IMR-90 (cell line): Measurements from ENCODE around the gene DNAI2. TPM values are rescaled to one million over a fixed set of nuclear protein-coding genes. Genes with fewer than 3 reads are reported as not detected.

Experiments used
- ATAC-seq: fragments of 200-7000 bp; cut with Tn5 transposase; 2 replicates; pipeline ENCODE4 v1.9.1; 2020; ENCODE audit warnings: low read depth, mild to moderate bottlenecking, moderate library complexity
- BruUV-seq: library from RNA; stranded (reverse); fragments of 400-500 nt; replicated peaks from 2 replicates; lab custom pipeline; 2021; lab: Mats Ljungman, UMichigan
- CTCF ChIA-PET: fragments of 300-600 bp; formaldehyde crosslinking; extraction: SDS; loops from one replicate; lab custom pipeline; 2021; ENCODE audit warnings: antibody characterized with exemption; lab: Yijun Ruan, JAX
- POLR2A ChIA-PET: fragments of 300-600 bp; sonication (Branson Sonifier 250); formaldehyde crosslinking; loops from one replicate; lab custom pipeline; 2022; ENCODE audit warnings: antibody characterized with exemption; ENCODE audit not compliant: unreplicated experiment; lab: Charles Lee
- DNase-seq: peaks from one replicate; pipeline ENCODE4 v3.0.0; 2013
- H2AFZ ChIP-seq: replicated peaks from 2 replicates; pipeline ENCODE3; 2013; ENCODE audit warnings: low read length, mild to moderate bottlenecking; ENCODE audit not compliant: poor library complexity
- H2AK5ac ChIP-seq: 2 replicates; pipeline ENCODE4 v1.6.1; 2013; ENCODE audit warnings: low read depth, low read length, inconsistent platforms
- H2AK9ac ChIP-seq: replicated peaks from 2 replicates; pipeline ENCODE3; 2013; ENCODE audit warnings: mild to moderate bottlenecking, low read depth, low read length, moderate library complexity; ENCODE audit not compliant: poor library complexity
- H2BK120ac ChIP-seq: 2 replicates; pipeline ENCODE4 v1.6.1; 2013; ENCODE audit warnings: low read depth, low read length, inconsistent platforms
- H2BK15ac ChIP-seq: 3 replicates; pipeline ENCODE4 v1.6.1; 2013; ENCODE audit warnings: low read depth, low read length, inconsistent platforms
- H2BK20ac ChIP-seq: 2 replicates; pipeline ENCODE4 v1.6.1; 2013; ENCODE audit warnings: low read depth, mild to moderate bottlenecking, inconsistent platforms, low read length, moderate library complexity
- H2BK5ac ChIP-seq: 2 replicates; pipeline ENCODE4 v1.6.1; 2013; ENCODE audit warnings: mild to moderate bottlenecking, low read depth, low read length, inconsistent platforms; ENCODE audit not compliant: poor library complexity, severe bottlenecking
- H3K14ac ChIP-seq: replicated peaks from 2 replicates; pipeline ENCODE4 v1.6.1; 2013; ENCODE audit warnings: low read depth, low read length, inconsistent platforms
- H3K18ac ChIP-seq: 2 replicates; pipeline ENCODE4 v1.6.1; 2013; ENCODE audit warnings: low read depth, low read length, control low read depth
- H3K23ac ChIP-seq: 2 replicates; pipeline ENCODE4 v1.6.1; 2013; ENCODE audit warnings: low read depth, low read length, inconsistent platforms
- H3K27ac ChIP-seq: 2 replicates; pipeline ENCODE4 v1.5.1; 2013; ENCODE audit warnings: mild to moderate bottlenecking, control low read depth, low read length; ENCODE audit not compliant: insufficient read depth
- H3K27me3 ChIP-seq: 2 replicates; pipeline ENCODE4 v1.6.1; 2013; ENCODE audit warnings: low read length; ENCODE audit not compliant: control insufficient read depth, insufficient read depth
- H3K36me3 ChIP-seq: 2 replicates; pipeline ENCODE4 v1.6.1; 2013; ENCODE audit warnings: low read length, mixed read lengths; ENCODE audit not compliant: control insufficient read depth, insufficient read depth
- H3K4ac ChIP-seq: 2 replicates; pipeline ENCODE4 v1.6.1; 2013; ENCODE audit warnings: low read depth, low read length, inconsistent platforms
- H3K4me1 ChIP-seq: 2 replicates; pipeline ENCODE4 v1.6.1; 2013; ENCODE audit warnings: low read length, mixed read lengths; ENCODE audit not compliant: control insufficient read depth, insufficient read depth
- H3K4me2 ChIP-seq: 2 replicates; pipeline ENCODE4 v1.6.1; 2013; ENCODE audit warnings: low read depth, mild to moderate bottlenecking, control low read depth, low read length, moderate library complexity
- H3K4me3 ChIP-seq: 2 replicates; pipeline ENCODE4 v1.5.1; 2013; ENCODE audit warnings: low read depth, mild to moderate bottlenecking, control low read depth, low read length, moderate library complexity; ENCODE audit not compliant: insufficient read depth
- H3K56ac ChIP-seq: 2 replicates; pipeline ENCODE4 v1.6.1; 2013; ENCODE audit warnings: low read length, inconsistent platforms; ENCODE audit not compliant: insufficient read depth; ENCODE audit errors: extremely low read depth
- H3K79me1 ChIP-seq, 2 experiments: 2 replicates each; pipeline ENCODE4 v1.6.1; 2013; ENCODE audit warnings: low read length in 2 of 2, inconsistent platforms in 1 of 2, low read depth in 1 of 2
- H3K9ac ChIP-seq: 2 replicates; pipeline ENCODE4 v1.6.1; 2013; ENCODE audit warnings: low read depth, low read length, control low read depth
- H3K9me1 ChIP-seq: 2 replicates; pipeline ENCODE4 v1.6.1; 2013; ENCODE audit warnings: low read length, inconsistent platforms; ENCODE audit not compliant: insufficient read depth
- H3K9me3 ChIP-seq: 2 replicates; pipeline ENCODE4 v1.6.1; 2013; ENCODE audit warnings: low read length; ENCODE audit not compliant: control insufficient read depth, insufficient read depth
- H4K20me1 ChIP-seq: 2 replicates; pipeline ENCODE4 v1.6.1; 2013; ENCODE audit warnings: low read length, inconsistent platforms; ENCODE audit not compliant: insufficient read depth
- H4K5ac ChIP-seq: 2 replicates; pipeline ENCODE4 v1.6.1; 2013; ENCODE audit warnings: mild to moderate bottlenecking, low read depth, low read length, control low read depth
- H4K8ac ChIP-seq, 2 experiments: 2 replicates each; pipeline ENCODE4 v1.6.1; 2013; ENCODE audit warnings: low read depth in 2 of 2, low read length in 2 of 2, control low read depth in 1 of 2, inconsistent platforms in 1 of 2
- H4K91ac ChIP-seq: 2 replicates; pipeline ENCODE4 v1.6.1; 2013; ENCODE audit warnings: low read depth, low read length, inconsistent platforms; ENCODE audit not compliant: insufficient read depth
- BHLHE40 ChIP-seq: fragments of 150-350 bp; IDR thresholded peaks from 2 replicates; pipeline ENCODE4 v1.6.1; 2016; ENCODE audit warnings: mild to moderate bottlenecking, low read depth, low read length
- CEBPB ChIP-seq: IDR thresholded peaks from 2 replicates; pipeline ENCODE4 v1.6.1; 2012; ENCODE audit warnings: low read depth, low read length, improper control_type of control experiment
- CHD1 ChIP-seq: IDR thresholded peaks from 2 replicates; pipeline ENCODE4 v1.6.1; 2012; ENCODE audit warnings: low read depth, low read length, improper control_type of control experiment
- MAFK ChIP-seq: IDR thresholded peaks from 2 replicates; pipeline ENCODE4 v1.6.1; 2012; ENCODE audit warnings: low read depth, low read length, improper control_type of control experiment
- MAZ ChIP-seq: IDR thresholded peaks from 2 replicates; pipeline ENCODE4 v1.6.1; 2012; ENCODE audit warnings: low read depth, mild to moderate bottlenecking, low read length, improper control_type of control experiment, moderate library complexity, borderline replicate concordance
- MXI1 ChIP-seq: IDR thresholded peaks from 2 replicates; pipeline ENCODE4 v1.6.1; 2012; ENCODE audit warnings: low read depth, mild to moderate bottlenecking, low read length, moderate library complexity, borderline replicate concordance
- POLR2A ChIP-seq: IDR thresholded peaks from 2 replicates; pipeline ENCODE4 v1.6.1; 2012; ENCODE audit warnings: mild to moderate bottlenecking, low read depth, low read length
- RAD21 ChIP-seq: IDR thresholded peaks from 2 replicates; pipeline ENCODE4 v1.6.1; 2012; ENCODE audit warnings: low read length, improper control_type of control experiment
- SMC3 ChIP-seq: fragments of 150-350 bp; IDR thresholded peaks from 2 replicates; pipeline ENCODE4 v1.6.1; 2016; ENCODE audit warnings: low read depth, mild to moderate bottlenecking, antibody characterized with exemption, low read length, moderate library complexity
- USF2 ChIP-seq: fragments of 150-350 bp; IDR thresholded peaks from 2 replicates; pipeline ENCODE4 v1.6.1; 2017; ENCODE audit warnings: mild to moderate bottlenecking, antibody characterized with exemption, low read length, low read depth
- WGBS, 2 experiments: methylation state at CpG; one replicate each; pipeline versions ENCODE4 v1.1.5 to v1.1.7; 2013; ENCODE audit warnings: missing lambda C conversion rate in 2 of 2; ENCODE audit not compliant: insufficient read length in 1 of 2; ENCODE audit errors: extremely low coverage in 2 of 2; 5-methylcytosine and 5-hydroxymethylcytosine counted together
- dilution Hi-C: fragments of 300-500 bp; cut with HindIII; formaldehyde crosslinking; loops from one replicate; pipeline ENCODE4 v1.14.3; 2018; ENCODE audit warnings: low sequenced_read_pairs; ENCODE audit not compliant: unreplicated experiment
- in situ Hi-C: fragments of 300-500 bp; cut with MboI; formaldehyde crosslinking; loops from 3 replicates; pipeline ENCODE4 v1.14.3; 2019; ENCODE audit warnings: low sequenced_read_pairs, inconsistent platforms, mixed read lengths
- intact Hi-C: fragments of 100-400 bp; cut with micrococcal nuclease; formaldehyde crosslinking; loops from 2 replicates; pipeline ENCODE4 v1.10.0; 2022
- polyA plus RNA-seq, 3 experiments: library from polyadenylated mRNA; depleted of rRNA; stranded (reverse); fragments of >200 nt; gene quantifications; 2 replicates each; pipeline ENCODE4 v1.2.3, GENCODE V29; 2012; ENCODE audit warnings: low replicate concordance in 1 of 3
- total RNA-seq: library from RNA; depleted of rRNA; stranded (reverse); fragments of >200 nt; gene quantifications from 2 replicates; pipeline ENCODE4 v1.2.3, GENCODE V29; 2012
- TF ChIP-seq, protein P1 (sequence below): fragments of 150-350 bp; IDR thresholded peaks from 2 replicates; pipeline ENCODE4 v1.6.1; 2016; ENCODE audit warnings: low read depth, mild to moderate bottlenecking, low read length, moderate library complexity, borderline replicate concordance
- TF ChIP-seq, protein P2 (sequence below): conservative IDR thresholded peaks from 2 replicates; pipeline ENCODE4 v1.5.1; 2012; ENCODE audit warnings: mild to moderate bottlenecking, low read depth, low read length, improper control_type of control experiment

Gene DNAI2
- total and polyA plus RNA-seq, 2 of the 4 experiments (the other 2 are of a cell fraction), result not detected

- Histone ChIP-seq H3K14ac (no peak overlapping the region), H3K9me1 (no peaks in the 10 kb centered on the region), H3K18ac (no peak overlapping the region), H2BK20ac (no peak overlapping the region), H3K9me3 (no peaks in the 10 kb centered on the region), H2AK5ac (no peak overlapping the region), H3K79me1 (no peaks in the 10 kb centered on the region), H3K4me1 (no peaks in the 10 kb centered on the region), H4K91ac (no peak overlapping the region), H2AK9ac (no peak overlapping the region), H4K8ac (no peak overlapping the region), H4K20me1 (no peaks in the 10 kb centered on the region), H2AFZ (no peak overlapping the region), H2BK15ac (no peak overlapping the region), H3K9ac (no peak overlapping the region), H3K36me3 (no peaks in the 10 kb centered on the region), H3K56ac (no peak overlapping the region), H3K4me3 (no peak overlapping the region), H3K4me2 (no peak overlapping the region), H4K5ac (no peak overlapping the region), H2BK120ac (no peak overlapping the region), H3K27me3 (peaks cover 11% of the 10 kb centered on the region; the same call in 1 of the 2 replicates), H2BK5ac (no peak overlapping the region), H3K4ac (no peak overlapping the region), H3K27ac (no peak overlapping the region), H3K23ac (no peak overlapping the region)
- TF ChIP-seq USF2 (no peak), MAFK (no peak), MXI1 (no peak), POLR2A (no peak), MAZ (no peak), SMC3 (no peak), RAD21 (no peak), CHD1 (no peak), BHLHE40 (no peak), CEBPB (no peak)
- TF ChIP-seq, protein P1, sequence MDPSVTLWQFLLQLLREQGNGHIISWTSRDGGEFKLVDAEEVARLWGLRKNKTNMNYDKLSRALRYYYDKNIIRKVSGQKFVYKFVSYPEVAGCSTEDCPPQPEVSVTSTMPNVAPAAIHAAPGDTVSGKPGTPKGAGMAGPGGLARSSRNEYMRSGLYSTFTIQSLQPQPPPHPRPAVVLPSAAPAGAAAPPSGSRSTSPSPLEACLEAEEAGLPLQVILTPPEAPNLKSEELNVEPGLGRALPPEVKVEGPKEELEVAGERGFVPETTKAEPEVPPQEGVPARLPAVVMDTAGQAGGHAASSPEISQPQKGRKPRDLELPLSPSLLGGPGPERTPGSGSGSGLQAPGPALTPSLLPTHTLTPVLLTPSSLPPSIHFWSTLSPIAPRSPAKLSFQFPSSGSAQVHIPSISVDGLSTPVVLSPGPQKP, result no peak
- TF ChIP-seq, protein P2, sequence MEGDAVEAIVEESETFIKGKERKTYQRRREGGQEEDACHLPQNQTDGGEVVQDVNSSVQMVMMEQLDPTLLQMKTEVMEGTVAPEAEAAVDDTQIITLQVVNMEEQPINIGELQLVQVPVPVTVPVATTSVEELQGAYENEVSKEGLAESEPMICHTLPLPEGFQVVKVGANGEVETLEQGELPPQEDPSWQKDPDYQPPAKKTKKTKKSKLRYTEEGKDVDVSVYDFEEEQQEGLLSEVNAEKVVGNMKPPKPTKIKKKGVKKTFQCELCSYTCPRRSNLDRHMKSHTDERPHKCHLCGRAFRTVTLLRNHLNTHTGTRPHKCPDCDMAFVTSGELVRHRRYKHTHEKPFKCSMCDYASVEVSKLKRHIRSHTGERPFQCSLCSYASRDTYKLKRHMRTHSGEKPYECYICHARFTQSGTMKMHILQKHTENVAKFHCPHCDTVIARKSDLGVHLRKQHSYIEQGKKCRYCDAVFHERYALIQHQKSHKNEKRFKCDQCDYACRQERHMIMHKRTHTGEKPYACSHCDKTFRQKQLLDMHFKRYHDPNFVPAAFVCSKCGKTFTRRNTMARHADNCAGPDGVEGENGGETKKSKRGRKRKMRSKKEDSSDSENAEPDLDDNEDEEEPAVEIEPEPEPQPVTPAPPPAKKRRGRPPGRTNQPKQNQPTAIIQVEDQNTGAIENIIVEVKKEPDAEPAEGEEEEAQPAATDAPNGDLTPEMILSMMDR, result no peak
- no CpG with 5 or more reads among the region's 9 CpGs for WGBS, 2 experiments
- DNase-seq, result no peak
- ChIA-PET POLR2A (no interaction called here), CTCF (no interaction called here)
- intact Hi-C loops, result no loop called here
- ATAC-seq, result no peak
- no TSS peak for BruUV-seq
- in situ Hi-C loops, result no loop called here
- dilution Hi-C loops, result no loop called here
Observed at GRCh38 chr17:74358697-74359096, 84.7 kb downstream of the DNAI2 start.
